HG03103 (cell line): Measurements from ENCODE around the gene FOXC1.

Experiments used
- ATAC-seq: cut with Tn5 transposase; IDR thresholded peaks from one replicate; pipeline ENCODE4 v1.9.1; 2021; ENCODE audit warnings: low read depth; ENCODE audit not compliant: unreplicated experiment

FOXC1 gene

GRCh38 chr6:1622220-1622850, 12.6 kb downstream of the FOXC1 start:
- no peak for ATAC-seq

GRCh38 chr6:1622851-1623768, 13.4 kb downstream of the FOXC1 start:
- no peak for ATAC-seq

GRCh38 chr6:1623769-1624057, 14.0 kb downstream of the FOXC1 start:
- ATAC-seq = no peak

GRCh38 chr6:1624058-1624850, 14.5 kb downstream of the FOXC1 start:
- ATAC-seq = no peak

- no peak for ATAC-seq
Observed at GRCh38 chr6:1624851-1625781, 15.4 kb downstream of the FOXC1 start.

DNA sequence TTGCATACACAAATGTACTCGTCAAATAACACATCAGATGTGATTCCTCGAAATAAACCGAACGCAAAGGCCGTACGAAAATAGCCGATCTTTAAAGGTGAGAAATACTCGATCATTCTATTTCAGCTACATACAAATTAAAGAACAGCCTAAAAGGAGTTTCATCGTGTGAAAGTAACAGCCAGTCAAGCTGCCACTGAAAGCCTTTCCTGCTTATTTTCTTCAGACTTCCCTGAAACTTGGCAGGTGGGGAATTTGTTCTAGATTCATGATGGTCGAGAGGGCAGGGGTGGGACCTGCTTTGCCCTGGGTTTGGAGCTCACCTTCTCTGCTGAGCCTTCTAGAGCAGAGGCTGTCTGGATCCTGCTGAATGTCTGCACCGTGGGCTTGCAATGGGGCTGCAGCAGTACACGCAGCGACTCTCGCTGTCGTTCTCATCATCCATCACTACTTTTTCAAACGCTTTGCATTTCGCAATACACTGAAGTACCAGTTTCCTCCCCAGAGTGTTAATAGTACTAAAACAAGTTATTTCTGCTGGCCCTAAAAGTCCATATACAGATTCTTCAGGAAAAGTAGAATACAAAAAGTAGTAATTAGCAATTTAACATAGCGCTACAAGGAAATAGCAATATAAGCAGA, 16.2 kb downstream of the FOXC1 start:
- no peak for ATAC-seq

- ATAC-seq = no peak
Observed at GRCh38 chr6:1626481-1626880, 16.8 kb downstream of the FOXC1 start.

DNA sequence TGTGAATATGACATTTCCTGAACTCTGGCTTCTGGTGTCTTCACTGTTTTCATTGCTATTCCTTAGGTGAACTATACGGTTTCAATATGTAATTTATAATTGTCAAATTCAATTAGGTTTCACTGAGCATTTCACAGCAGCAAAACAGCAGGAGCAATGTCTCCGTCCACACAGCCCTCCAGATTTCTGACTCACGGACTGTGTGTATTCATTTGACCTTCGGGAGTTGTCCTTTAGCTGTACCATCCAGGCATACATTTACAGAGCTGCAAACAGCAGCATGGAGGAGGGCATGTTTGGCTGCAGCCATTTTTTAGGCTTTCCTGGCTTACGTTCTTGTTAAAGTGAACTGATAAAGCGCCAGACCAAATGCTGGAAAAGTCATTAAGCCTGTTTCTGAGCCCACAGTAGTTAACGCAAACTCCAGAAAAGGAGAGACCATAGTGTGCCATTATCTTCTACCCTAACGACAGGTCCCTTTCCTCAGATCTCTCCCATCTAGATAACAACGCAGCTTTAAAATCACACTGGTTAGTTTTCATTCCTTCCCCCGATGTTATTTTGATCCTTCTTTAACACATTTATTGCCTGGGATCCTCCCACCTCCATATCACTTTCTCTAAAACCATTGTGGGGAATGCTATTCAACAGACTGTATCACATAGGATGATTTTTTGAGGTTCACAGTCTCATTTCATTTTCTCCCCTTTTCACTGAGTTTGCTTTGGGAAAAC, 18.3 kb downstream of the FOXC1 start:
- ATAC-seq = no peak

- ATAC-seq = no peak
Observed at GRCh38 chr6:1629316-1629715, 19.6 kb downstream of the FOXC1 start.

GRCh38 chr6:1630212-1630770, 20.6 kb downstream of the FOXC1 start:
- no peak for ATAC-seq

DNA sequence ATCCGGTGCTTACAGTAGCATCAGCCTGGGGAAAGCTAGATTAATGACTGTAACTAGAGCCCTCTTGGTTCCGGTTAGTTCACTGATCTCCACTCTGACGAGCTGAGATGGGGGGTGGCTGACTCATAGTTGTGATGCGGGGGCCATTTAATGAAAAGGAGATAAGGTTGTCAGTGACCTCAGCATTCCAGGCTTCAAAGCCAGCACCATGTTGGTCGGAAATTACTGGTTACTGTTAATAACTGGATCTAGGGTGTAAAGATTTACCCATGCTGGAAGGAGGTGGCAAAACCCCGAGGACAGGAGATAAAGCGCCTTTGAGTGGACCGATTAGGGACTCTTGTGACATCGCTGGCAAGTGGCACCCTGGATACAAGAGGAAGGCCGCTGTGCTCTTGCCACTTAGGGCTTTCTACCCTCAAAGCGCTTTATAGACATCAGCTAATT, 21.1 kb downstream of the FOXC1 start:
- no peak for ATAC-seq

DNA sequence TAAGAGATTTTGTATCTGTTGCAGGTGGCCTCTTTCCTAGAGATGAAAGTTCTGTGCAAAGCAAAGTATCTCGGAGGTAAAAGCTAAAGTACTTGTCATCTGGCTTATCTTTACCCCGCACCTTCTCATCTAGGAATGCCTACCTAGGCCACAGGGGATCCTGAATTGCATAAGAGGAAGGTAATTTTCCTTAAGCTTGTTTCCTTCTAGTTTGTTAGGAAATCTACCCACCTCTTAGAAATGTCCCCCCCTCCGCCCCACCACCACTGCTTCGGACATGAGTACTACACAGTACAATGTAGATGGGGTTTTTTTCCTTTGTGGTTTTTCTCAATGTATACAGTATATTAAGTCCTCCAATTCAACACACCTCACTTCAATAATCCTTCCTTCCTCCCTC, 21.5 kb downstream of the FOXC1 start:
- ATAC-seq = no peak

- ATAC-seq = no peak
Observed at GRCh38 chr6:1633366-1634021, 23.8 kb downstream of the FOXC1 start.

DNA sequence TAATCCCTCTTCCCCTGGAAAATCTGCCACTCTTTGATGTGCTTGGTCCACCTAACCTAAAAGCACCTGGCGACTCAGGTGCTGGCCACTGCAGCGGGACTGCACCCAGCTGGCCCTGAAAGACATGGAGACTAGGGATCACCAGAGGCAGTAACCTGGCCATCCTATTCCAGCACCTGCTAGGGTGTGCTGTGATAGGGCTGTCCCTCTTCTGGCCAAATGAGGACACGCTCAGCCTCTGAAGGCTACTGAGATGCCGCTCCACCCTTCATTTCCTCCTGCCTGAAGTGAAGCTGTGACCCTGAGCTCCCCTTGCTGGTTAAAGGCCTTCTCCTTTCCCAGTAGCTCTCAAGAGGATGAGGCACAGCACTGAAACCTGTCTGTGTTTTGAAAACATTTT, 24.4 kb downstream of the FOXC1 start:
- ATAC-seq = no peak

- no peak for ATAC-seq
Observed at GRCh38 chr6:1635305-1636010, 25.7 kb downstream of the FOXC1 start.

DNA sequence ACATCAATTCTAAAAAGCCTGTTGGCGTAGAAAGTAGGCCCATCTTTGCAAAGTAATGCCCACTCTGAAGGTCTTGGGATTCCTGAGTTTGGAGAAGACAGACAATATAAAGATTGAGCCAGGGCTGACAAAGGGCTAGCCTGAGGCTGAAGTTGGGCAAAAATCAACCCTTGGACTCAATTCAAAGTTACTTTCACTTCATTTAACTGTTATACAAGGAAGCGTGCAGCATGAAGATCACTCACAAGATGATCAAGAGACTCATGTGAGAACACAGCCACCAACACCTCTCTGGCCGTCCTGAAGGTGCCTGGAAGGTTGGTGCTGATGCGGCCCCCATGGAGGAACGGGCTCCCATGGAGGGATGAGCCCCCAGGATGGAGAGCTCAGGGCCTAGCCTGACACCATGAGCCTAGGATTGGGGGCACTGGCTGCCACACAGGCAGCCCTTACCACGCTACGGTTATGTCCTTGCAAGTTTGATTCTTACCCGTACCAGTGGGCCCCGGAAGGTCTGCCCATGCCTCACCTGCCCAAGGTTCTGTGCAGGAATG, 26.6 kb downstream of the FOXC1 start:
- ATAC-seq = no peak
